H1 (cell line): ENCODE results near the gene PPM1F. TPM values are rescaled to one million over a fixed set of nuclear protein-coding genes. Genes with fewer than 3 reads are reported as not detected.

Source experiments
- CTCF ChIA-PET: fragments of 300-600 bp; sonication (Branson Sonifier 250); formaldehyde crosslinking; loops from one replicate; lab custom pipeline; 2021; ENCODE audit not compliant: partially characterized antibody; lab: Charles Lee
- POLR2A ChIA-PET: fragments of 300-600 bp; sonication (Branson Sonifier 250); formaldehyde crosslinking; loops from one replicate; lab custom pipeline; 2021; ENCODE audit warnings: inconsistent platforms; ENCODE audit not compliant: partially characterized antibody; lab: Charles Lee
- DNase-seq, 2 experiments: peaks; one replicate each; pipeline versions ENCODE4 v3.0.0 to v3.0.0-alpha.2; 2010 to 2022; ENCODE audit warnings: low spot score in 2 of 2, low read depth in 1 of 2, mixed read lengths in 1 of 2
- FAIRE-seq: peaks from 2 replicates; lab custom pipeline; 2011; peaks lifted over from hg19 to GRCh38; lab: Jason Lieb, UNC
- H2AFZ ChIP-seq: 2 replicates; pipeline ENCODE4 v1.8.1; 2012; ENCODE audit warnings: low read length, inconsistent platforms
- H2AK5ac ChIP-seq: 2 replicates; pipeline ENCODE4 v1.6.1; 2013; ENCODE audit warnings: low read depth, low read length
- H2BK120ac ChIP-seq: replicated peaks from 2 replicates; pipeline ENCODE3; 2013; ENCODE audit warnings: low read depth, low read length, inconsistent platforms
- H2BK12ac ChIP-seq: 2 replicates; pipeline ENCODE4 v1.6.1; 2013; ENCODE audit warnings: low read depth, low read length
- H2BK15ac ChIP-seq: 2 replicates; pipeline ENCODE4 v1.6.1; 2013; ENCODE audit warnings: low read length
- H2BK20ac ChIP-seq: 2 replicates; pipeline ENCODE4 v1.6.1; 2013; ENCODE audit warnings: low read length
- H2BK5ac ChIP-seq: 2 replicates; pipeline ENCODE4 v1.6.1; 2013; ENCODE audit warnings: low read depth, low read length
- H3K14ac ChIP-seq: 2 replicates; pipeline ENCODE4 v1.6.1; 2013; ENCODE audit warnings: inconsistent platforms; ENCODE audit not compliant: insufficient read length
- H3K18ac ChIP-seq: 2 replicates; pipeline ENCODE4 v1.6.1; 2013; ENCODE audit warnings: low read length; ENCODE audit errors: extremely low read depth
- H3K23ac ChIP-seq: 2 replicates; pipeline ENCODE4 v1.6.1; 2013; ENCODE audit warnings: inconsistent platforms; ENCODE audit not compliant: insufficient read length
- H3K23me2 ChIP-seq: 2 replicates; pipeline ENCODE4 v1.6.1; 2013; ENCODE audit warnings: low read depth, low read length
- H3K27ac ChIP-seq: 2 replicates; pipeline ENCODE4 v1.6.1; 2011; ENCODE audit warnings: low read depth, low read length, inconsistent platforms
- H3K27me3 ChIP-seq, 4 experiments: replicated peaks in 1 of 4; 1 replicate in 1 of 4; 2 replicates in 3 of 4; pipeline versions ENCODE4 v1.6.1 to v1.8.1; 2011 to 2013; ENCODE audit warnings: low read length in 3 of 4, mild to moderate bottlenecking in 3 of 4, inconsistent platforms in 2 of 4, mixed read lengths in 2 of 4, moderate library complexity in 1 of 4; ENCODE audit not compliant: control insufficient read depth in 3 of 4, insufficient read depth in 3 of 4; ENCODE audit errors: extremely low read depth in 1 of 4
- H3K36me3 ChIP-seq, 4 experiments: 2 replicates each; pipeline versions ENCODE4 v1.6.1 to v1.8.1; 2011 to 2013; ENCODE audit warnings: mild to moderate bottlenecking in 4 of 4, low read length in 3 of 4, moderate library complexity in 2 of 4, control low read depth in 1 of 4, inconsistent platforms in 1 of 4; ENCODE audit not compliant: insufficient read depth in 4 of 4, control insufficient read depth in 2 of 4
- H3K4ac ChIP-seq: replicated peaks from 2 replicates; pipeline ENCODE3; 2013; ENCODE audit warnings: low read length, low read depth, mixed read lengths, inconsistent platforms; ENCODE audit not compliant: insufficient read length
- H3K4me1 ChIP-seq, 4 experiments: replicated peaks in 1 of 4; 1 replicate in 1 of 4; 2 replicates in 3 of 4; pipeline versions ENCODE4 v1.6.1 to v1.8.1; 2011 to 2013; ENCODE audit warnings: low read length in 3 of 4, inconsistent platforms in 2 of 4, mixed read lengths in 1 of 4; ENCODE audit not compliant: insufficient read depth in 4 of 4, control insufficient read depth in 3 of 4
- H3K4me2 ChIP-seq, 2 experiments: 2 replicates each; pipeline versions ENCODE4 v1.6.1 to v1.8.1; 2011 to 2013; ENCODE audit warnings: low read depth in 2 of 2, low read length in 2 of 2, control low read depth in 1 of 2, inconsistent platforms in 1 of 2, mild to moderate bottlenecking in 1 of 2; ENCODE audit not compliant: insufficient read depth in 1 of 2
- H3K4me3 ChIP-seq, 4 experiments: fragments of 200-600, 300-600 bp in 1 of 4; sonication (generic), shearing (Covaris generic), sonication (Bioruptor Twin) in 1 of 4; 2 replicates each; pipeline versions ENCODE4 v1.5.1 to v1.8.1; 2011 to 2016; ENCODE audit warnings: low read length in 4 of 4, low read depth in 3 of 4, control low read depth in 2 of 4, inconsistent platforms in 2 of 4, mild to moderate bottlenecking in 2 of 4, mixed read lengths in 1 of 4, moderate library complexity in 1 of 4; ENCODE audit not compliant: insufficient read depth in 2 of 4; ENCODE audit errors: extremely low read depth in 1 of 4
- H3K56ac ChIP-seq: replicated peaks from 2 replicates; pipeline ENCODE3; 2013; ENCODE audit warnings: low read depth, mild to moderate bottlenecking, mixed read lengths, low read length, inconsistent platforms; ENCODE audit not compliant: insufficient read length
- H3K79me1 ChIP-seq: 2 replicates; pipeline ENCODE4 v1.6.1; 2013; ENCODE audit warnings: low read depth, low read length, control low read depth
- H3K79me2 ChIP-seq, 2 experiments: 2 replicates each; pipeline versions ENCODE4 v1.6.1 to v1.8.1; 2012 to 2013; ENCODE audit warnings: low read length in 2 of 2, mild to moderate bottlenecking in 2 of 2, inconsistent platforms in 1 of 2; ENCODE audit not compliant: insufficient read depth in 2 of 2, control insufficient read depth in 1 of 2
- H3K9ac ChIP-seq, 4 experiments: replicated peaks in 1 of 4; 1 replicate in 1 of 4; 2 replicates in 3 of 4; pipeline versions ENCODE4 v1.6.1 to v1.8.1; 2011 to 2013; ENCODE audit warnings: low read depth in 3 of 4, low read length in 3 of 4, control low read depth in 2 of 4, mild to moderate bottlenecking in 2 of 4, moderate library complexity in 2 of 4, inconsistent platforms in 1 of 4; ENCODE audit errors: extremely low read depth in 1 of 4
- H3K9me3 ChIP-seq, 2 experiments: 2 replicates each; pipeline versions ENCODE4 v1.6.1 to v1.8.1; 2012 to 2013; ENCODE audit warnings: mild to moderate bottlenecking in 2 of 2, moderate library complexity in 2 of 2, control low read depth in 1 of 2, inconsistent platforms in 1 of 2, low read depth in 1 of 2, low read length in 1 of 2, mixed read lengths in 1 of 2; ENCODE audit not compliant: insufficient read depth in 2 of 2
- H4K20me1 ChIP-seq, 2 experiments: replicated peaks in 1 of 2; 2 replicates each; pipeline versions ENCODE3 to v1.8.1; 2011 to 2013; ENCODE audit warnings: inconsistent platforms in 2 of 2, low read length in 2 of 2, mild to moderate bottlenecking in 1 of 2; ENCODE audit not compliant: insufficient read depth in 2 of 2, control insufficient read depth in 1 of 2
- H4K5ac ChIP-seq: 2 replicates; pipeline ENCODE4 v1.6.1; 2013; ENCODE audit warnings: low read length, low read depth, mixed read lengths, inconsistent platforms; ENCODE audit not compliant: insufficient read length
- H4K8ac ChIP-seq: 2 replicates; pipeline ENCODE4 v1.8.0; 2013; ENCODE audit warnings: mild to moderate bottlenecking, moderate library complexity, low read length, inconsistent platforms; ENCODE audit not compliant: insufficient read depth; ENCODE audit errors: extremely low read depth
- H4K91ac ChIP-seq: replicated peaks from 2 replicates; pipeline ENCODE3; 2013; ENCODE audit warnings: low read length, mixed read lengths, inconsistent platforms; ENCODE audit not compliant: insufficient read length
- CTBP2 ChIP-seq: IDR thresholded peaks from 2 replicates; pipeline ENCODE4 v1.7.0; 2011; ENCODE audit warnings: borderline replicate concordance, mild to moderate bottlenecking, moderate library complexity, mixed read lengths, low read length; ENCODE audit not compliant: insufficient read depth, insufficient read length
- EZH2 ChIP-seq: fragments of 200-600 bp; sonication (generic); IDR thresholded peaks from 2 replicates; pipeline ENCODE4 v1.7.1; 2012; ENCODE audit warnings: low read depth, mild to moderate bottlenecking, moderate library complexity, low read length, inconsistent platforms; ENCODE audit not compliant: severe bottlenecking
- RFX5 ChIP-seq: IDR thresholded peaks from 2 replicates; pipeline ENCODE4 v1.6.1; 2011; ENCODE audit warnings: low read depth, low read length, improper control_type of control experiment, borderline replicate concordance
- SIN3A ChIP-seq, 2 experiments: IDR thresholded peaks in 1 of 2; conservative IDR thresholded peaks in 1 of 2; 2 replicates each; pipeline ENCODE4 v1.6.1; 2011 to 2012; ENCODE audit warnings: low read length in 2 of 2, improper control_type of control experiment in 1 of 2, low read depth in 1 of 2, mild to moderate bottlenecking in 1 of 2
- WGBS, 2 experiments: shearing (Covaris generic) in 1 of 2; methylation state at CpG; one replicate each; pipeline versions ENCODE4 v1.1.6 to v1.1.7; 2013 to 2015; ENCODE audit warnings: low lambda C conversion rate in 2 of 2, mixed read lengths in 2 of 2, inconsistent platforms in 1 of 2, low coverage in 1 of 2, missing lambda C conversion rate in 1 of 2; ENCODE audit not compliant: insufficient replicate concordance in 2 of 2, insufficient coverage in 1 of 2, insufficient read length in 1 of 2; ENCODE audit errors: extremely low coverage in 1 of 2, missing lambda C conversion rate in 1 of 2; 5-methylcytosine and 5-hydroxymethylcytosine counted together
- polyA plus RNA-seq, 7 experiments: library from polyadenylated mRNA; depleted of rRNA in 3 of 7; stranded (reverse) in 5 of 7; unstranded in 2 of 7; fragments of >200 nt in 5 of 7; fragments of 200-250 nt in 2 of 7; gene quantifications; 1 replicate in 5 of 7; 2 replicates in 1 of 7; 4 replicates in 1 of 7; pipeline versions ENCODE4 v1.2.1 to v1.2.3, GENCODE V29; 2011 to 2013; ENCODE audit warnings: missing spikeins in 2 of 7, mixed read lengths in 2 of 7
- total RNA-seq: library from RNA; stranded (reverse); fragmentation: NEBNext Ultra II Directional; extraction: Animal tissue kit (Norgen Biotek cat#: 25700); gene quantifications from 2 replicates; pipeline ENCODE4 v1.2.1, GENCODE V29; 2021
- TF ChIP-seq, protein P1 (sequence below): IDR thresholded peaks from 2 replicates; pipeline ENCODE4 v1.6.1; 2011; ENCODE audit warnings: low read depth, mild to moderate bottlenecking, low read length; ENCODE audit not compliant: insufficient read depth

The PPM1F gene
- total and polyA plus RNA-seq, 2 of the 8 experiments (the other 6 are each of a cell fraction or from before 2014, with no cell fraction given) = 12.4 to 22.8 TPM

- 0 out of 7 replicates have a peak, but pooled peaks cover 0 to 2% (median 0%) of the 10 kb centered on the region in 4 experiments for H3K4me1 ChIP-seq
- no peak overlapping the region for H3K56ac ChIP-seq
- no peaks in the 10 kb centered on the region for H3K23me2 ChIP-seq
- no peak overlapping the region for H2BK120ac ChIP-seq
- H2AK5ac ChIP-seq = no peak overlapping the region
- H4K91ac ChIP-seq = no peak overlapping the region
- H3K4me3 ChIP-seq = no peak overlapping the region
- H3K36me3 ChIP-seq = peaks cover 21 to 33% (median 25%) of the 10 kb centered on the region in 4 experiments
- H2BK20ac ChIP-seq = no peak overlapping the region
- no peak overlapping the region for H2BK5ac ChIP-seq
- no peak overlapping the region for H3K4me2 ChIP-seq
- H2AFZ ChIP-seq = no peak overlapping the region
- H4K5ac ChIP-seq = no peak overlapping the region
- no peak overlapping the region for H3K14ac ChIP-seq
- ChIA-PET CTCF (no interaction called here), POLR2A (no interaction called here)
- no peak overlapping the region for H3K18ac ChIP-seq
- no peak overlapping the region for H3K9ac ChIP-seq
- H2BK15ac ChIP-seq = no peak overlapping the region
- no peak overlapping the region for H2BK12ac ChIP-seq
- peaks cover 0 to 7% (median 0%) of the 10 kb centered on the region in 4 experiments; a peak in 2 of 7 replicates for H3K27me3 ChIP-seq
- no peak overlapping the region for H4K8ac ChIP-seq
- no peak for FAIRE-seq
- no peaks in the 10 kb centered on the region for H3K79me2 ChIP-seq
- H3K27ac ChIP-seq = no peak overlapping the region
- H3K4ac ChIP-seq = no peak overlapping the region
- 90% methylated on average over 5 of the region's 5 CpGs; no CpG with 5 or more reads in 1 of the 2 experiments for WGBS, 2 experiments
- H3K23ac ChIP-seq = no peak overlapping the region
- H3K9me3 ChIP-seq = no peaks in the 10 kb centered on the region
- no peak for DNase-seq
- peaks cover 4 to 41% of the 10 kb centered on the region in 2 experiments for H4K20me1 ChIP-seq
- H3K79me1 ChIP-seq = peaks cover 7% of the 10 kb centered on the region
- TF ChIP-seq, protein P1, sequence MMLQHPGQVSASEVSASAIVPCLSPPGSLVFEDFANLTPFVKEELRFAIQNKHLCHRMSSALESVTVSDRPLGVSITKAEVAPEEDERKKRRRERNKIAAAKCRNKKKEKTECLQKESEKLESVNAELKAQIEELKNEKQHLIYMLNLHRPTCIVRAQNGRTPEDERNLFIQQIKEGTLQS = no peak
- TF ChIP-seq SIN3A (conservative IDR thresholded peaks at IDR 0.05 in 1 of 2, IDR thresholded peaks at IDR 0.05 in 1 of 2; ENCODE audit: low read depth in 1 of 2, low read length in 2 of 2) (no peak), EZH2 (no peak), CTBP2 (no peak), RFX5 (no peak)
Observed at GRCh38 chr22:21975273-21975672, 22.6 kb upstream of the PPM1F start.
